K562 (cell line): Measurements from ENCODE around the gene CEP250. TPM values are rescaled to one million over a fixed set of nuclear protein-coding genes. Genes with fewer than 3 reads are reported as not detected.

Experiments used
- ATAC-seq: fragments of 200-7000 bp; cut with Tn5 transposase; 3 replicates; pipeline ENCODE4 v1.9.1; 2020; ENCODE audit warnings: moderate library complexity
- BruUV-seq: library from RNA; stranded (reverse); fragments of 400-500 nt; replicated peaks from 2 replicates; lab custom pipeline; 2021; lab: Mats Ljungman, UMichigan
- CTCF ChIA-PET: fragments of 300-600 bp; formaldehyde crosslinking; extraction: SDS; loops from one replicate; lab custom pipeline; 2021; ENCODE audit warnings: low intra/inter-chr PET ratio; lab: Yijun Ruan, JAX
- POLR2A ChIA-PET: fragments of 300-600, 350-650 bp; sonication (Branson Sonifier 250); formaldehyde crosslinking; extraction: SDS; loops from one replicate; lab custom pipeline; 2021; ENCODE audit warnings: antibody characterized with exemption, inconsistent platforms; lab: Yijun Ruan, JAX
- DNase-seq, 4 experiments: peaks; one replicate each; pipeline versions ENCODE4 v3.0.0 to v3.0.0-alpha.2; 2011 to 2018; ENCODE audit warnings: low spot score in 3 of 4, mixed read lengths in 3 of 4; ENCODE audit errors: extremely low read depth in 1 of 4
- FAIRE-seq: peaks from 2 replicates; lab custom pipeline; 2011; peaks lifted over from hg19 to GRCh38; lab: Jason Lieb, UNC
- H2AFZ ChIP-seq: 2 replicates; pipeline ENCODE4 v1.6.0; 2011; ENCODE audit warnings: low read depth, low read length, control low read depth, inconsistent platforms
- H3K27ac ChIP-seq: fragments of 200-600 bp; 3 replicates; pipeline ENCODE4 v1.8.0; 2011; ENCODE audit warnings: low read depth, mild to moderate bottlenecking, control low read depth, inconsistent platforms, low read length, moderate library complexity, mixed read lengths; ENCODE audit errors: extremely low read depth
- H3K27me3 ChIP-seq, 2 experiments: fragments of 300-600 bp in 1 of 2; 2 replicates in 1 of 2; 3 replicates in 1 of 2; pipeline versions ENCODE4 v1.6.0 to v1.8.0; 2011; ENCODE audit warnings: inconsistent platforms in 2 of 2, low read length in 2 of 2, mild to moderate bottlenecking in 1 of 2, mixed read lengths in 1 of 2, moderate library complexity in 1 of 2; ENCODE audit not compliant: control insufficient read depth in 2 of 2, insufficient read depth in 2 of 2
- H3K36me3 ChIP-seq: fragments of 300-600 bp; 3 replicates; pipeline ENCODE4 v1.8.0; 2011; ENCODE audit warnings: mild to moderate bottlenecking, low read length, inconsistent platforms; ENCODE audit not compliant: control insufficient read depth, insufficient read depth
- H3K4me1 ChIP-seq, 2 experiments: fragments of 200-600 bp in 1 of 2; replicated peaks in 1 of 2; 2 replicates in 1 of 2; 3 replicates in 1 of 2; pipeline versions ENCODE4 v1.5.1 to v1.8.0; 2011; ENCODE audit warnings: inconsistent platforms in 2 of 2, low read length in 2 of 2, mild to moderate bottlenecking in 1 of 2, mixed read lengths in 1 of 2, moderate library complexity in 1 of 2; ENCODE audit not compliant: control insufficient read depth in 2 of 2, insufficient read depth in 2 of 2
- H3K4me2 ChIP-seq: 2 replicates; pipeline ENCODE4 v1.6.1; 2011; ENCODE audit warnings: low read length, control low read depth, inconsistent platforms, mixed read lengths; ENCODE audit not compliant: insufficient read depth
- H3K4me3 ChIP-seq: fragments of 200-600 bp; sonication (generic), shearing (Covaris generic); 2 replicates; pipeline ENCODE4 v1.5.1; 2016; ENCODE audit warnings: control low read depth, inconsistent platforms
- H3K79me2 ChIP-seq: fragments of 200-600 bp; 3 replicates; pipeline ENCODE4 v1.8.0; 2011; ENCODE audit warnings: low read length, inconsistent platforms; ENCODE audit not compliant: control insufficient read depth, insufficient read depth
- H3K9ac ChIP-seq, 2 experiments: 2 replicates each; pipeline versions ENCODE4 v1.6.0 to v1.6.1; 2011; ENCODE audit warnings: low read depth in 2 of 2, low read length in 2 of 2, control low read depth in 1 of 2, inconsistent platforms in 1 of 2, mild to moderate bottlenecking in 1 of 2, mixed read lengths in 1 of 2; ENCODE audit not compliant: insufficient read depth in 1 of 2
- H3K9me1 ChIP-seq: one replicate; pipeline ENCODE4 v1.6.0; 2011; ENCODE audit warnings: inconsistent platforms, mild to moderate bottlenecking, low read length, moderate library complexity; ENCODE audit not compliant: control insufficient read depth, insufficient read depth
- H3K9me3 ChIP-seq: replicated peaks from 2 replicates; pipeline ENCODE4 v1.5.1; 2011; ENCODE audit warnings: low read depth, low read length, inconsistent platforms; ENCODE audit not compliant: control insufficient read depth, insufficient read depth
- H4K20me1 ChIP-seq: replicated peaks from 2 replicates; pipeline ENCODE4 v1.6.1; 2011; ENCODE audit warnings: low read length, inconsistent platforms, mixed read lengths; ENCODE audit not compliant: control insufficient read depth, insufficient read depth
- ARID2 ChIP-seq: fragments of 450-650 bp; IDR thresholded peaks from 2 replicates; pipeline ENCODE4 v1.6.1; 2017; ENCODE audit warnings: antibody characterized with exemption, mild to moderate bottlenecking
- C11orf30 ChIP-seq: fragments of 450-650 bp; IDR thresholded peaks from 2 replicates; pipeline ENCODE4 v1.6.1; 2016; ENCODE audit warnings: low read depth, mild to moderate bottlenecking
- EGR1 ChIP-seq: fragments of 450-650 bp; conservative IDR thresholded peaks from 2 replicates; pipeline ENCODE4 v1.6.1; 2017; ENCODE audit warnings: mild to moderate bottlenecking
- HNRNPUL1 ChIP-seq: fragments of 200-400 bp; formaldehyde crosslinking; IDR thresholded peaks from 2 replicates; pipeline ENCODE4 v1.6.1; 2017; ENCODE audit warnings: low read length
- MAFF ChIP-seq: IDR thresholded peaks from 2 replicates; pipeline ENCODE4 v1.6.1; 2012; ENCODE audit warnings: low read length, improper control_type of control experiment
- MAX ChIP-seq: sonication (generic); formaldehyde crosslinking; IDR thresholded peaks from 2 replicates; pipeline ENCODE4 v1.9.0; 2022; ENCODE audit warnings: mild to moderate bottlenecking, missing genetic modification reagents
- NCOA6 ChIP-seq: fragments of 450-650 bp; IDR thresholded peaks from 2 replicates; pipeline ENCODE4 v1.6.1; 2017; ENCODE audit warnings: mild to moderate bottlenecking
- RBFOX2 ChIP-seq: fragments of 200-400 bp; formaldehyde crosslinking; IDR thresholded peaks from 2 replicates; pipeline ENCODE4 v1.6.1; 2017; ENCODE audit warnings: low read depth, mild to moderate bottlenecking, low read length, moderate library complexity
- SAFB ChIP-seq: fragments of 200-400 bp; formaldehyde crosslinking; IDR thresholded peaks from 2 replicates; pipeline ENCODE4 v1.6.1; 2017; ENCODE audit warnings: low read depth, low read length, borderline replicate concordance
- TAF1 ChIP-seq: IDR thresholded peaks from 2 replicates; pipeline ENCODE4 v1.6.1; 2011; ENCODE audit warnings: mild to moderate bottlenecking, low read length, moderate library complexity; ENCODE audit not compliant: insufficient read depth, control insufficient read depth, severe bottlenecking; ENCODE audit errors: extremely low read depth
- TAF7 ChIP-seq: fragments of 450-650 bp; IDR thresholded peaks from 2 replicates; pipeline ENCODE4 v1.6.1; 2016; ENCODE audit warnings: missing genetic modification characterization, missing compliant biosample characterization
- TBL1XR1 ChIP-seq, 2 experiments: IDR thresholded peaks; 2 replicates each; pipeline ENCODE4 v1.6.1; 2012; ENCODE audit warnings: improper control_type of control experiment in 2 of 2, low read length in 2 of 2, mild to moderate bottlenecking in 1 of 2
- TRIM25 ChIP-seq: fragments of 450-650 bp; IDR thresholded peaks from 2 replicates; pipeline ENCODE4 v1.7.0; 2016; ENCODE audit warnings: borderline replicate concordance
- ZNF143 ChIP-seq: sonication (generic); formaldehyde crosslinking; IDR thresholded peaks from 2 replicates; pipeline ENCODE4 v1.9.0; 2022; ENCODE audit warnings: mild to moderate bottlenecking, missing genetic modification reagents
- ZNF239 ChIP-seq: fragments of 250-450 bp; sonication (Bioruptor Pico); IDR thresholded peaks from 2 replicates; pipeline ENCODE4 v1.4.0; 2020; ENCODE audit warnings: mild to moderate bottlenecking
- ZNF277 ChIP-seq: fragments of 250-450 bp; sonication (Bioruptor Pico); IDR thresholded peaks from 2 replicates; pipeline ENCODE4 v1.8.0; 2022; ENCODE audit warnings: inconsistent platforms, mild to moderate bottlenecking, moderate library complexity, borderline replicate concordance
- WGBS: fragments of 100-300 bp; shearing (Covaris generic); methylation state at CpG from one replicate; pipeline ENCODE4 v1.1.6; 2016; ENCODE audit warnings: low coverage, mixed read lengths; ENCODE audit not compliant: insufficient coverage; ENCODE audit errors: missing lambda C conversion rate; 5-methylcytosine and 5-hydroxymethylcytosine counted together
- in situ Hi-C: fragments of 300-500 bp; cut with MboI; formaldehyde crosslinking; loops from 4 replicates; pipeline ENCODE4 v1.15.0; 2018; ENCODE audit warnings: inconsistent platforms, mixed read lengths
- intact Hi-C: fragments of 100-400 bp; cut with micrococcal nuclease; formaldehyde crosslinking; loops from 2 replicates; pipeline ENCODE4 v1.14.2; 2022
- polyA plus RNA-seq, 8 experiments: library from polyadenylated mRNA; depleted of rRNA in 4 of 8; stranded (reverse) in 5 of 8; unstranded in 3 of 8; fragments of >200 nt; fragmentation: Nextera tagmentation in 2 of 8; fragmentation: Illumina TruSeq in 1 of 8; extraction: Ambion mirVana in 2 of 8; extraction: Trizol in 1 of 8; gene quantifications; 2 replicates each; pipeline versions ENCODE4 v1.2.1 to v1.2.3, GENCODE V29; 2011 to 2014; ENCODE audit warnings: inconsistent platforms in 1 of 8, missing spikeins in 1 of 8
- total RNA-seq, 7 experiments: library from RNA; depleted of rRNA in 6 of 7; stranded (reverse); fragments of >200 nt in 6 of 7; fragmentation: Illumina TruSeq in 2 of 7; extraction: Trizol in 2 of 7; gene quantifications; 2 replicates each; pipeline versions ENCODE4 v1.2.1 to v1.2.3, GENCODE V29; 2011 to 2021; ENCODE audit warnings: low replicate concordance in 1 of 7

The CEP250 gene
- total and polyA plus RNA-seq, 9 of the 15 experiments (the other 6 are each of a cell fraction or from before 2014, with no cell fraction given) = 2.5 to 41.9 (median 20.5) TPM

DNA sequence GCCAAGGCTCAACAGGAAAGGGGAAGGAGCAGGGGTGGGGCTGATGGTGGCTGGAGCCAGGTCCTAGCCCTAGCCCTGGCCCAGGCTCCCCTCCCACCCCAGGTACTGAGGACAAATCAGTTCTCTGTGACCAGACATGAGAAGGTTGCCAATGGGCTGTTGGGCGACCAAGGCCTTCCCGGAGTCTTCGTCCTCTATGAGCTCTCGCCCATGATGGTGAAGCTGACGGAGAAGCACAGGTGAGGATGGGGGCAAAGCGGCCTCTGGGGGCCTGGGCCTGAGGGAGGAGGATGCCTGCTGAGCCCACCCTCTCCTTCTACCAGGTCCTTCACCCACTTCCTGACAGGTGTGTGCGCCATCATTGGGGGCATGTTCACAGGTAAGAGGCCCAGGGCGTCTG lies 101.5 kb downstream of the CEP250 start:
- H3K79me2 ChIP-seq = no peaks in the 10 kb centered on the region

GRCh38 chr20:35558451-35558850 lies 103.1 kb downstream of the CEP250 start:
- ATAC-seq (no peak), FAIRE-seq (no peak), DNase-seq (peak in 2 of 4 experiments; percentile 10 to 14)
- H3K9me3 ChIP-seq = no peaks in the 10 kb centered on the region
- no peak overlapping the region for H3K27ac ChIP-seq
- no peak overlapping the region for H3K4me3 ChIP-seq
- H3K4me2 ChIP-seq = no peak overlapping the region
- 67% methylated on average over 4 of the region's 4 CpGs for WGBS
- no peak overlapping the region for H2AFZ ChIP-seq
- no peaks in the 10 kb centered on the region for H3K9me1 ChIP-seq
- peaks cover 3% of the 10 kb centered on the region for H4K20me1 ChIP-seq
- no peaks in the 10 kb centered on the region for H3K27me3 ChIP-seq
- no peaks in the 10 kb centered on the region for H3K79me2 ChIP-seq
- BruUV-seq = no TSS peak
- peaks cover 0 to 12% of the 10 kb centered on the region in 2 experiments; a peak in 1 of 5 replicates for H3K4me1 ChIP-seq
- ChIA-PET POLR2A (interaction anchor here (0.6 to 0.8 kb wide), 3 partner anchors 10 to 27 kb away, joined by 3 to 4 read pairs (median 3); no protein-coding TSS in a partner anchor), CTCF (no interaction called here)
- intact Hi-C loops (no loop called here), in situ Hi-C loops (no loop called here)
- H3K9ac ChIP-seq = no peak overlapping the region
- H3K36me3 ChIP-seq = peaks cover 41% of the 10 kb centered on the region; the same call in 1 of the 3 replicates
- no peak for TF ChIP-seq TAF1
- TF ChIP-seq TBL1XR1 (IDR thresholded peaks at IDR 0.05; ENCODE audit: low read length in 2 of 2) = no peak
- TF ChIP-seq MAFF = no peak
- no peak for TF ChIP-seq ZNF143 (CRISPR knock-in tag)
- no peak for TF ChIP-seq ARID2
- no peak for TF ChIP-seq SAFB
- TF ChIP-seq NCOA6 = no peak
- TF ChIP-seq C11orf30 = no peak
- TF ChIP-seq EGR1 = no peak
- TF ChIP-seq TRIM25 = no peak
- TF ChIP-seq MAX (CRISPR knock-in tag) = no peak
- TF ChIP-seq HNRNPUL1 = no peak
- no peak for TF ChIP-seq ZNF277 (CRISPR knock-in tag)

More for the DNA sequence above, 101.5 kb downstream of the CEP250 start:
- Histone ChIP-seq H3K4me3 (no peak overlapping the region), H3K4me2 (no peak overlapping the region), H3K9me3 (no peaks in the 10 kb centered on the region), H3K27ac (no peak overlapping the region), H3K27me3 (no peaks in the 10 kb centered on the region), H3K4me1 (peaks cover 0 to 12% of the 10 kb centered on the region in 2 experiments; a peak in 1 of 5 replicates), H4K20me1 (peaks cover 3% of the 10 kb centered on the region), H2AFZ (no peak overlapping the region), H3K36me3 (peaks cover 54% of the 10 kb centered on the region; the same call in 2 of the 3 replicates), H3K9ac (no peak overlapping the region), H3K9me1 (no peaks in the 10 kb centered on the region)
- WGBS = 98% methylated on average over 8 of the region's 8 CpGs
- DNase-seq (no peak), FAIRE-seq (no peak), ATAC-seq (no peak)
- in situ Hi-C loops = no loop called here
- CTCF ChIA-PET = no interaction called here
- TF ChIP-seq ZNF239 (CRISPR knock-in tag) = no peak
- no peak for TF ChIP-seq TAF7
- 0 out of 2 replicates have a peak, but pooled peaks have one; percentile 10 for TF ChIP-seq RBFOX2
- POLR2A ChIA-PET = no interaction called here
- BruUV-seq = no TSS peak
- intact Hi-C loops = no loop called here
